GM18508 (cell line): Measurements from ENCODE around the gene DDX21.
"Not testable (repeated sequence)": the region's sequence is repeated elsewhere in the genome, so short reads cannot be mapped to it uniquely, and the experiment has no call there.

Source experiments
- ATAC-seq: cut with Tn5 transposase; IDR thresholded peaks from one replicate; pipeline ENCODE4 v1.9.1; 2021; ENCODE audit warnings: moderate number of reproducible peaks; ENCODE audit not compliant: insufficient read depth, unreplicated experiment

Gene DDX21

GRCh38 chr10:68982389-68982788, 26.4 kb downstream of the DDX21 start:
- ATAC-seq: no peak

DNA sequence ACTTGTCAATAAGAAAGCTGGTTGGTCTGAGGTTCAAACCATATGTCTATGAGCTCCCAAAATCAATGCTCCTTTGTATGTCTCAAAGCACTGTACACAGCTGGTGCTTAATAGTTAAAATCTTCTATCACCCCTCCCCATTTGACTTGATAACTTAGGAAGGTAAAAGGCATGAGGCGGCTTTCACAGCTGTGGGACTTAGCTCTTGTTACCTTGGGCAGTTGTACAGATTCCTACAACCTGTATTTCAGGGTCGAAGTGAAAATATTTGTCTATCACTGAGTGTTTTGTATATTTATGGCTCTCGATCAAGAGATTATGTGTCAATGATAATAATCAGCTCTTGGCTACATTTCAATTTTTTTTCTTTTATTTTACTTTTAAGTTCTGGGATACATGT, 31.6 kb downstream of the DDX21 start:
- no peak for ATAC-seq

DNA sequence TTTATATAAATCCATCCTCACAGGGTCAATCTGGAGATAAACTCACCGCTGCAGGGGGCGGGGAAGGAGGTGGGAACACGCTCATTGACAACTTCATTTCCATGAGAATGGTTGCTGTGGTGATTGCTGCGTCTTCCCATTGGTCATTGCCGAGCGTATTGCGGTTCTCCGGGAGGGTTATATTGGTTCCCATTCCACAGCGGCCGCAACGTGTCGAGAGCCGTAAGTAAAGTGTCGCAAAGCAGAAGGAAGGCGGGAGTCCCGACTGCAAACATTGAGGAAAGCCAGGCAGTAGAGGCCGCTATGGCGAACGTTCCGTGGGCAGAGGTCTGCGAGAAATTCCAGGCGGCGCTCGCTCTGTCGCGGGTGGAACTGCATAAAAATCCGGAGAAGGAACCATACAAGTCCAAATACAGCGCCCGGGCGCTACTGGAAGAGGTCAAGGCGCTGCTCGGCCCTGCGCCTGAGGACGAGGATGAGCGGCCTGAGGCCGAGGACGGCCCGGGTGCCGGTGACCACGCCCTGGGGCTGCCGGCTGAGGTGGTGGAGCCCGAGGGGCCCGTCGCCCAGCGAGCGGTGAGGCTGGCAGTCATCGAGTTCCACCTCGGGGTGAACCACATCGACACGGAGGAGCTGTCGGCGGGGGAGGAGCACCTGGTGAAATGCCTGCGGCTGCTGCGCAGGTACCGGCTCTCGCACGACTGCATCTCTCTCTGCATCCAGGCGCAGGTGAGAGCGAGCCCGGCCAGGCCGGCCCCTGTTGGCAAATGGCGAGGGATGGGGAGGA, 32.8 kb downstream of the DDX21 start, which contains the start of gene KIFBP:
Gene KIFBP (plus strand): TSS at position 274 of the 787 bp plus-strand sequence. CDS start 30 bp downstream, at position 304.
- ATAC-seq: peak; percentile 50

DNA sequence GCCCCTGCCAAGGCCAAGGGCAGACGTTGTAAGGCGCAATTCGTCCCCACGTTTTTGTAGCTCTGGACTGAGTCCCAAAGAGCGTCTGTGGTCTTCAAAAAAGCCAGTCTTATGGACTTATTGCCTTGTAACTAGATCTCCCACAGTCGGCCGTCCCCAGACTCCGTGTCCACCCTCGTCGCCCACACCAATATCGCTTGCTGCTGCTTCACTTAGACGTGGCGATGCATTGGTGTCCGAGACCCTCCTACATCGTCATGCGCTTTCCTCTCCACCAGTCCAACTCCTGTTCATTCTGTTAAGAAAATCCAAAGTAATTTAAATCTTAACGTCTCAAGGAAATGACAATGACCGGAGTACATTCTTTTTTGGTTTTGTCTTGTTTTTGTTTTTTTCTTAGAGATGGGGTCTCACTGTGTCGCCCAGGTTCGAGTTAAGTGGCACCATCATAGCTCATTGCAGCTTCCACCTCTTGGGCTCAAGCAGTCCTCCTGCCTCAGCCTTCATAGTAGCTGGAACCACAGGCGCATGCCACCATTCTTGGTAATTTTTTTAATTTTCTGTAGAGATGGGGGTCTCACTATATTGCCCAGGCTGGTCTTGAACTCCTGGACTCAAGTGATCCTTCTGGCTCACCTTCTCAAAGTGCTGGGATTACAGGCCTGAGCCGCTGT, 33.5 kb downstream of the DDX21 start:
- no peak for ATAC-seq

DNA sequence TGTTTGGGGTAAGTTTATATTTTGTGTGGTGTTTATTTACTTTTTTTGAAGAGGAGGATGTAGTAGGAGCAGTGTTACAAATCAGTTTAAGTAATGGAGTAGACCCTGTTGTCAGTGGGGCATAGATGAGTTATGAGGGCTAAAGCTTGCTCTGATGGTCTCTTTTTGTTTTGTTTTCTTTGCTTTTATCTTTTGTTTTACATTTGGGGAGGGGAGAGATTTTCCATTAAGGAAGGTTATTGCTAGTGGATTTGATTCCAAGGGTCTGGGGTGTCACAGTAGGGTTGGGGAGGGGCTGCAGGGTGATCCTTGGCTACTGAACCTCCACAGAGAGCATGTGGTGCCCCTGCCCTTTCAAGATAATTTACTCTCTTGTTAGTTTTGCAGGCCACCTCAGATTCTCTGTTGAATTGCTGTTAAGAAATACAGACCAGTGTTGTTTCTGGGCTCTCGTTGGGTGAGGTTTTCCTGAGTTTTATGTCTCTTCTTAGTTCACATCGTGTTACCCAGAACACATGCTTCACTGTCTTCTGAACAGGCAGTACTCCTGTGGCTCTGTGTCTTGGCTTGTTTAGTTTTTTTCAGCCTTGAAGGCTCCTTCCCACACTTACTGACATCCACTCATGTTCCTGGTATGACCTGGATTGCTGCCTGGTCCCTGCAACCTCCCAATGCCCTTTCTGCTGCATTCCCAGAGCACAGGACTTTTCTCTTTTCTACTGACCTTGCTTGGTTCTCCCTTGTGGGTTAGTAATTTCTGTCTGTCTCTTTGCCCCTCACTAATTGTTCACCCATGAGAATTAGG, 36.9 kb downstream of the DDX21 start:
- no peak for ATAC-seq

- ATAC-seq: no peak
These were observed 41.2 kb downstream of the DDX21 start for GRCh38 chr10:68997211-68997610.

DNA sequence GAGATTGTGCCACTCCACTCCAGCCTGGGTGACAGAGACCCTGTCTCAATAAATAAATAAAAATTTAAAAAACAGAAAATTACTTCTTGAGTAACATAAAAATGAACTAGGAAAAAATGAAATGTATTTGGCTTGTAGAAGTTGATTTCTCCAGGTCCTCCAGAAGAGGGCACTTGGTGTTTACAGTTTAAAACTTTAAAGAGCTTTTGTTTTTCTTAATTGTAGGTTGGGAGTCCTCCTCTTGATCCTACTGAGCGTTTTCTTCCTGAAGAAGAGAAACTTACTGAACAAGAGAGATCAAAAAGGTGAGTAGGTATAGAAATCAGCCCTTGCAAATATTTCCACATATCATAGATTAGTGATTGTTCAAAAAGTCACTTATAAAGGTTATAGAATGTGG, 48.9 kb downstream of the DDX21 start:
- no peak for ATAC-seq

DNA sequence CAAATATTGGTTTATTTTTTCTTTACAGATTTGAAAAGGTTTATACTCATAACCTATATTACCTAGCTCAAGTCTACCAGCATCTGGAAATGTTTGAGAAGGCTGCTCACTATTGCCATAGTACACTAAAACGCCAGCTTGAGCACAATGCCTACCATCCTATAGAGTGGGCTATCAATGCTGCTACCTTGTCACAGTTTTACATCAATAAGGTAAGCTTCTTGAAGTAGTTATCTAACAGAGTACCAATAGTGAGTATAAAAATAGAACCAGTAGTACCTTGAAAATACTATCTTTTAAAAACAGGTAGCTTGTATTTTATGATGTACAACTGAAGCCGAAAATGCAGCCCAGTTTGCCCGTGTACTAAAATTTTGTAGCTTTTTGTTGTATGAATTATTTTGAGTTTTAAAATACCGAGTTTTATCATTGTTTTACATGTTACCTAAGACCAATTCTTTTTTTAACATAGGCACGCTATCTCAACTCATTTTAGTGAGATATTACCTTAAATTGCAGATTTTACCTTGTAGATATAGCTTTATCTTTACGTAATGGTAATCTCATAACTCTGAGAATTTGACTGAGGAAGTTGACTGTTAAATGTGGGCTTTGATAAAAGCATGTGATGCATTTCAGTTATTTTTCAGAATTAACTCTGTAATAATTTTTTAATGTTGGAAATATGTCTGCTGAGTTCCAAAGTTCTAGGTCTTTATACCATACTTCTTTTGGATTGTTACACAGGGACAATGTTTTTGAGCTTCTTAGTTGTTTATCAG, 49.9 kb downstream of the DDX21 start:
- ATAC-seq: no peak

GRCh38 chr10:69007260-69007659, 51.3 kb downstream of the DDX21 start:
- no peak for ATAC-seq

DNA sequence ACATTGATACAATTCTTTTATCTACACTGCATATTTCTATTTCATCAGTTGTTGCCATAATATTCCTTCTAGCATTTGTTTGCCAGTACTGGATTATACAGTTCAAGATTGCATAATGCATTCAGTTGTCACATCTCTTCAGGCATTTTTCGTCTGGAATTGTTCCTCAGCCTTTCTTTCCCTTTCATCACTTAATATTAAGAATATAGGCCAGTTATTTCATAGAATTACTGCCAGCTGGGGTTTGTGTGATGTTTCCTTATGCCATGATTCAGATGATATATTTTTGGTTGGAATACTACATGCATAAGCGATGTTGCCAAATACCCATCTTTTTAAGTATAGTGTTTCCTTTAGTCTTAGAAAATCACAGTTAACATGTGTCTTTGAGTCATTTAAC, 53.4 kb downstream of the DDX21 start:
- no peak for ATAC-seq

DNA sequence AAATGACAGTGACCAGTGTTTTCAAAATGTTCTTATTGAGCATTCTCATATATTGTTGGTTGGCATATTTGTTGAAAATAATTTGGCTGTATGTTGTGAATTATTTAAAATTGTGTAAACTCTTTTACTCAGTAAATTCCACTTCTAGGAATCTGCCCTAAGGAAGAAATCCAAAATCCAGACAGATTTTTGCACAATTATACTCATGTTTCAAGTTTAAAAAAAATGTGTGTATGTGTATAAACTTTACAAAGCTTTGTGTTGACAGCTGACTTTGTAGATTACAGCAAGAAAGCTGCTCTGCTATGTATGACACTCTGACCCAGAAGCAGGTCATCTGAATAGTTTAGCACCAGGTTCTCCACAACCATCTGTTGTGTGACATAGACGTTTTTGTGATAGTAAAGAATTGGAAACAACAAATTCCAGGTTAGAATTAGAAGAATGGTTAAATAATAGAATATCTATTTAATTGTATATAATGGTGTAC, 54.2 kb downstream of the DDX21 start:
- ATAC-seq: no peak

GRCh38 chr10:69012778-69013177, 56.8 kb downstream of the DDX21 start:
- ATAC-seq: not testable (repeated sequence)

DNA sequence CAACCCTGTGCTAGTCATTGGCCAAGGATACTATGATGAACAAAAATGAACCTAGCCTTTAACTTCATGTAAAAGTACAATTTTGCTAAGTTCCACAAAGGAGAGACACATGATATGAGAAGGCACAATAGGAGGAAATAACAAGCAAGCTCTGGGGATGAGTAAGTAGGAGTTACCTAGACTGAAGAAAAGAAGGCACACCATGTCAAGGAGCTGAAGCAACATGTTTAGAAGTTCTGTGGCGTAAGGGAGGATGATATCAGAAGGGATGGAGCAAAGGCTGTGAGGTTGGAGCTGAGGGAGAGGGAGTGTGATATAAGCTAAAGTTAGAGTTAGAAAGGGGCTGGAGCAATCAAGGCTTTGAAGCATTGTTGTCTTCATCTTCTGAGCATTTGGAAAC, 58.2 kb downstream of the DDX21 start:
- no peak for ATAC-seq

DNA sequence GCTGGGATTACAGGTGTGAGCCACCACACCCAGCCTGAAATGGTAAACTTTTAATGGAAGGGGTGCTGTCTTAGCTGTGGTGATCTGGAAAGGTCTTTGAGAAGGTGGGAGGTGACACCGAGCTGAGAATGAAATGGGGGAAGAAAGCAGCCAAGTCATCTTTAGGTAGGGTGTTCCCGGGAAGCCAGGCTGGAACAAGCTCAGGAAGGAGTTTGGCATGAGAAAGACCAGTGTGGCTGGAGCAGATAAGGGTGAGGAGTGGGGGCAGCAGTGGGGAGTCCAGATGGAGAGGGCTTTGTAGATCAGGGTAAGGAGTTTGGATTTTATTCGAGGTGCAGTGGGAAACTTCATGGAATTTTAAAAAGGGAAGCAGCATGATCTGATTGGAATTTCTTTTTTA, 62.6 kb downstream of the DDX21 start:
- no peak for ATAC-seq

- no peak for ATAC-seq
These were observed 66.6 kb downstream of the DDX21 start for GRCh38 chr10:69022611-69023010.

- no peak for ATAC-seq
These were observed 69.5 kb downstream of the DDX21 start for GRCh38 chr10:69025370-69025896.

- ATAC-seq: no peak
These were observed 77.3 kb downstream of the DDX21 start for GRCh38 chr10:69033256-69033655.
